ENCODE measurements around the gene RSF1. TPM values are rescaled to one million over a fixed set of nuclear protein-coding genes. Genes with fewer than 3 reads are reported as not detected.

RSF1 gene
- total and polyA plus RNA-seq, 4 donors: 5.2 to 33.1 (median 13.4) TPM

GRCh38 chr11:77736473-77736872 is 84.0 kb downstream of the RSF1 start:
- DNase-seq (ENCODE audit: low spot score): no peak
- Histone ChIP-seq H3K27me3 (ENCODE audit: control insufficient read depth in 4 of 4, insufficient read depth in 4 of 4, low read length in 3 of 4) (no peaks in the 10 kb centered on the region), H3K36me3 (ENCODE audit: control insufficient read depth in 4 of 4, insufficient read depth in 3 of 4, low read depth in 1 of 4, low read length in 3 of 4) (peaks cover 0 to 10% (median 7%) of the 10 kb centered on the region in 4 donors), H3K9me3 (ENCODE audit: control insufficient read depth in 4 of 4, low read length in 3 of 4) (peaks cover 0 to 1% (median 0%) of the 10 kb centered on the region in 4 donors), H3K4me3 (ENCODE audit: low read depth in 1 of 3, low read length in 3 of 3) (no peak overlapping the region), H3K27ac (ENCODE audit: low read depth in 1 of 2, low read length in 2 of 2) (no peak overlapping the region), H3K9ac (ENCODE audit: low read depth in 1 of 2, low read length in 2 of 2) (no peak overlapping the region), H3K4me1 (ENCODE audit: control insufficient read depth in 4 of 4, insufficient read depth in 4 of 4, low read length in 3 of 4) (no peaks in the 10 kb centered on the region)
- TF ChIP-seq, protein P1, sequence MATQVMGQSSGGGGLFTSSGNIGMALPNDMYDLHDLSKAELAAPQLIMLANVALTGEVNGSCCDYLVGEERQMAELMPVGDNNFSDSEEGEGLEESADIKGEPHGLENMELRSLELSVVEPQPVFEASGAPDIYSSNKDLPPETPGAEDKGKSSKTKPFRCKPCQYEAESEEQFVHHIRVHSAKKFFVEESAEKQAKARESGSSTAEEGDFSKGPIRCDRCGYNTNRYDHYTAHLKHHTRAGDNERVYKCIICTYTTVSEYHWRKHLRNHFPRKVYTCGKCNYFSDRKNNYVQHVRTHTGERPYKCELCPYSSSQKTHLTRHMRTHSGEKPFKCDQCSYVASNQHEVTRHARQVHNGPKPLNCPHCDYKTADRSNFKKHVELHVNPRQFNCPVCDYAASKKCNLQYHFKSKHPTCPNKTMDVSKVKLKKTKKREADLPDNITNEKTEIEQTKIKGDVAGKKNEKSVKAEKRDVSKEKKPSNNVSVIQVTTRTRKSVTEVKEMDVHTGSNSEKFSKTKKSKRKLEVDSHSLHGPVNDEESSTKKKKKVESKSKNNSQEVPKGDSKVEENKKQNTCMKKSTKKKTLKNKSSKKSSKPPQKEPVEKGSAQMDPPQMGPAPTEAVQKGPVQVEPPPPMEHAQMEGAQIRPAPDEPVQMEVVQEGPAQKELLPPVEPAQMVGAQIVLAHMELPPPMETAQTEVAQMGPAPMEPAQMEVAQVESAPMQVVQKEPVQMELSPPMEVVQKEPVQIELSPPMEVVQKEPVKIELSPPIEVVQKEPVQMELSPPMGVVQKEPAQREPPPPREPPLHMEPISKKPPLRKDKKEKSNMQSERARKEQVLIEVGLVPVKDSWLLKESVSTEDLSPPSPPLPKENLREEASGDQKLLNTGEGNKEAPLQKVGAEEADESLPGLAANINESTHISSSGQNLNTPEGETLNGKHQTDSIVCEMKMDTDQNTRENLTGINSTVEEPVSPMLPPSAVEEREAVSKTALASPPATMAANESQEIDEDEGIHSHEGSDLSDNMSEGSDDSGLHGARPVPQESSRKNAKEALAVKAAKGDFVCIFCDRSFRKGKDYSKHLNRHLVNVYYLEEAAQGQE (IDR thresholded peaks at IDR 0.05): no peak
- TF ChIP-seq FOXA1 (IDR thresholded peaks at IDR 0.05) (no peak), RAD21 (IDR thresholded peaks at IDR 0.05) (no peak), FOXA2 (IDR thresholded peaks at IDR 0.05) (no peak), RXRA (IDR thresholded peaks at IDR 0.05) (no peak), CTCF (IDR thresholded peaks at IDR 0.05; ENCODE audit: low read depth, low read length, missing input control) (no peak), EGR1 (IDR thresholded peaks at IDR 0.05; ENCODE audit: low read depth in 2 of 2) (no peak), GABPA (IDR thresholded peaks at IDR 0.05 in 1 of 2, conservative IDR thresholded peaks at IDR 0.05 in 1 of 2) (no peak), TAF1 (conservative IDR thresholded peaks at IDR 0.05) (no peak), HNF4G (IDR thresholded peaks at IDR 0.05) (no peak), HNF4A (conservative IDR thresholded peaks at IDR 0.05) (no peak), NR2F2 (IDR thresholded peaks at IDR 0.05) (no peak), JUND (IDR thresholded peaks at IDR 0.05) (no peak), SP1 (IDR thresholded peaks at IDR 0.05) (no peak)
- TF ChIP-seq, protein P2, sequence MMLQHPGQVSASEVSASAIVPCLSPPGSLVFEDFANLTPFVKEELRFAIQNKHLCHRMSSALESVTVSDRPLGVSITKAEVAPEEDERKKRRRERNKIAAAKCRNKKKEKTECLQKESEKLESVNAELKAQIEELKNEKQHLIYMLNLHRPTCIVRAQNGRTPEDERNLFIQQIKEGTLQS (IDR thresholded peaks at IDR 0.05): no peak
- TF ChIP-seq, protein P3, sequence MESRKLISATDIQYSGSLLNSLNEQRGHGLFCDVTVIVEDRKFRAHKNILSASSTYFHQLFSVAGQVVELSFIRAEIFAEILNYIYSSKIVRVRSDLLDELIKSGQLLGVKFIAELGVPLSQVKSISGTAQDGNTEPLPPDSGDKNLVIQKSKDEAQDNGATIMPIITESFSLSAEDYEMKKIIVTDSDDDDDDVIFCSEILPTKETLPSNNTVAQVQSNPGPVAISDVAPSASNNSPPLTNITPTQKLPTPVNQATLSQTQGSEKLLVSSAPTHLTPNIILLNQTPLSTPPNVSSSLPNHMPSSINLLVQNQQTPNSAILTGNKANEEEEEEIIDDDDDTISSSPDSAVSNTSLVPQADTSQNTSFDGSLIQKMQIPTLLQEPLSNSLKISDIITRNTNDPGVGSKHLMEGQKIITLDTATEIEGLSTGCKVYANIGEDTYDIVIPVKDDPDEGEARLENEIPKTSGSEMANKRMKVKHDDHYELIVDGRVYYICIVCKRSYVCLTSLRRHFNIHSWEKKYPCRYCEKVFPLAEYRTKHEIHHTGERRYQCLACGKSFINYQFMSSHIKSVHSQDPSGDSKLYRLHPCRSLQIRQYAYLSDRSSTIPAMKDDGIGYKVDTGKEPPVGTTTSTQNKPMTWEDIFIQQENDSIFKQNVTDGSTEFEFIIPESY (IDR thresholded peaks at IDR 0.05): no peak
- TF ChIP-seq, protein P4, sequence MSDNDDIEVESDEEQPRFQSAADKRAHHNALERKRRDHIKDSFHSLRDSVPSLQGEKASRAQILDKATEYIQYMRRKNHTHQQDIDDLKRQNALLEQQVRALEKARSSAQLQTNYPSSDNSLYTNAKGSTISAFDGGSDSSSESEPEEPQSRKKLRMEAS (IDR thresholded peaks at IDR 0.05): no peak
- 97% methylated on average over 2 of the region's 2 CpGs for WGBS
